Activated CD8-positive, alpha-beta memory T cell treated with anti-CD3 and anti-CD28 coated beads for 4 hours (primary cell): ENCODE measurements around the gene NAV2.

Experiments
- DNase-seq, 2 donors: peaks; one replicate each; pipeline ENCODE4 v3.0.0-alpha.2; 2020; ENCODE audit warnings: low read depth in 2 of 2

NAV2 gene

GRCh38 chr11:19744130-19744529 is 31.5 kb downstream of the NAV2 start:
- no peak for DNase-seq

GRCh38 chr11:19746086-19746485 is 33.4 kb downstream of the NAV2 start:
- no peak for DNase-seq

GRCh38 chr11:19747634-19748033 is 35.0 kb downstream of the NAV2 start:
- no peak for DNase-seq

DNA sequence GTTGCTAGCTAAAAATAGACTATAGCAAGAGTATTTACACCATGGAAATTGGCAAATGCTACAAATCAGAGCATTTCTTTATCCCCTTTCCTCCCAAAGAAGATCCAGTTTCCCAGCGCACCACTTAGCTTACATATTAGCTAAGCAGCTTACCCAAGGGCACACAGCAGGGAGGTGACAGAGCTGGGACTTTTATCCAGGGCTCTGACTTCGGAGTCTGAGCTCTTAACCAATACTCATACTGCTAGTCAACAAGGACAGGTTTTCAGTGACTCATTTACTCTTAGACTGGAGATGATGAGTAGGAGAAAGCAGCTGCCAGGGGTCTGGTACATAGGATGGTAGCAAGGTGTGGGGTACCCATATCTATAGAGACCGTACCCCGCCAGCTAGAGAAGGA is 38.4 kb downstream of the NAV2 start:
- no peak for DNase-seq

DNA sequence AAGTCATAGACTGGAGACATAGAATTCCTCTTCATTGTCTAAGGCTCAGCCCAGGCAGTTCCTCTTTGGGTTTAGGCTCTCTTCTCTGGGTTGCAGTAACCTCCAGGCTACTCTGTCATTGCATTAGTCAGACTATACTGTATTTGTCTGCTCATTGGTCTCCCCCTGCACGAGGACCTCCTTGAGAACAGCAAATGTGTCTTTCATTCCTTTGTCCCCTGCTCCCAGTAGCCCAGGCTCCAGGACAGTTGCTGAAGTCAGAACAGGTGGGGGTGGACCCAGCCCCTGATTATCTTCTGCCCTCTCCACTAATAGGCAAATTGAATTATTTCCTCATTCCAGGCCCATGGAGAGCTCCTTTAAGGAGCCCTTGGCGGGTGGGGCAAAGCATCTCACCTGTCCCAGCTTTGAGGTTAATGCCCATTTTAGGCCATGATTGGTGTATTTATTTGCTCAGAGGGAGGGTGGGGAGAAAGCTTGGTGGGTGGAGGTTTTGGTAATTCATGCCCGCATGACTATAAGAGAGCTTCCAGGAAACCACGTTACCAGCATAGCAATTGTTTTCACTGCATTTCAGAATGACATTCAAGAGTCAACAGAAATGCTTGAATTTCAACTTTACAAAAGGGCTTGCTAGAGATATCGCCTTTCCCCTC is 40.9 kb downstream of the NAV2 start:
- no peak for DNase-seq

GRCh38 chr11:19756675-19757475 is 44.2 kb downstream of the NAV2 start:
- no peak for DNase-seq

DNA sequence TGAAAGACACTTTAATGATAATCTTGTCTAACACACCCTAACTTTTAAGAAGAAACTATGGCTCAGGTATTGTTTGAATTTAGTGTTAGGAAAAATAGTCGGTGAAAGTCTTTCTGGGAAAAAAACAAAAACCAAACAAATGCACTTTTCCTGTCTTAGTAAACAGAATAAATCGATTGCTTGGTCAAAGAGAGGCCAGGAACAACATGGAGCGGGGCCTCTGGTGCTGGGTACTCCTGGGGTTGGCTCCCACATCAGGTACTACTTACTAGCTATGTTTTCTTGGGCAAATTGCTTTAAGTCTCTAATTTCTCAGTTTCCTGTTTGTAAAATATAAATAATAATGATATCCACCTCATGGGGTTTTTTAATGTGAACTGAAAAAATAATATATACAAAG is 46.8 kb downstream of the NAV2 start:
- no peak for DNase-seq

- DNase-seq, result no peak
Measured at GRCh38 chr11:19762266-19762665, 49.6 kb downstream of the NAV2 start.

- DNase-seq, result no peak
Measured at GRCh38 chr11:19763330-19763729, 50.7 kb downstream of the NAV2 start.

DNA sequence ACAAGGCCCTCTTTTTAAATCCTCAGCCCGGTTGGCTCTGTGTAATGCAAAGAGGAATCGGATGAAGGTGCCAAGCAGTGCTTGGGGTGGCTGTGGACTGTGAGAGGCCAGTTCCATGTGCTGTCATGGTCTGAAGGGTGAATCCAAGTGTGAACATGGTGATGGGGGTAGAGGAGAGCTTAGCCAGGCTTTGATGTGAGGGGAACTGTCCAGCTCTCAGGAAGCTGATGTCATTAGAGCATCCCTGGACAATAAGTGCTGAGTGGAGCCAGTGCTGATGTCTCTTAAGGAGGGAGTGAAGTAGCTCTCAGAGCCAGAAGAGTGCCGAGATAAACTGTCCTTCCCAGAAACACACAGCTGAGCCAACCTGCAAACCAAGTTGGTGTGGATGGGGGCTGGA is 53.6 kb downstream of the NAV2 start:
- no peak for DNase-seq

- no peak for DNase-seq
Measured at GRCh38 chr11:19766810-19767209, 54.2 kb downstream of the NAV2 start.

DNA sequence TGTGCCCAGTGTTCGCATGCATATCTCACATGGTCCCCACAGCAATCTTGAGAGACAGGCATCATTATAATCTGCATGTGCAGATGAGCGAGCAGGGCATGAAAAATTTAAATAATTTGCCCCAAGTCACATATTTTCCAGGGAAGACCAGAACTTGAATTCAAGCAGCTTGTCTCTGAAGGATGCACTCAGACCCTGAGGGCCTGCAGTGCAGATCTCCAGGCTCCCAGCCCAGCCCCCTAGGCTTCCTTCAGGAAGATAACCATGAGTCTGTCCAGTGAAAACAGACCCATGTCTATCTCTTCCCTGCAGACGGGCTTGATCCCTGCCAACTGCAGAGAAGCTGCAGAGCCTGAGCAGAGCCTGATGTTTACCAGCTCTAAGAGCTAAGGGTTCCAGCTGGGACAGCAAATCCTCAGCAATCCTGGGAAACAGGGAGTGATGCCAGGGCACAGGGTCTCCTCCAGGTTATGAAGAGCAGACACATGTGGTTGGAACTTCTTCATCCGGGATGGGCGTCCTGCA is 55.1 kb downstream of the NAV2 start:
- DNase-seq, result no peak

DNA sequence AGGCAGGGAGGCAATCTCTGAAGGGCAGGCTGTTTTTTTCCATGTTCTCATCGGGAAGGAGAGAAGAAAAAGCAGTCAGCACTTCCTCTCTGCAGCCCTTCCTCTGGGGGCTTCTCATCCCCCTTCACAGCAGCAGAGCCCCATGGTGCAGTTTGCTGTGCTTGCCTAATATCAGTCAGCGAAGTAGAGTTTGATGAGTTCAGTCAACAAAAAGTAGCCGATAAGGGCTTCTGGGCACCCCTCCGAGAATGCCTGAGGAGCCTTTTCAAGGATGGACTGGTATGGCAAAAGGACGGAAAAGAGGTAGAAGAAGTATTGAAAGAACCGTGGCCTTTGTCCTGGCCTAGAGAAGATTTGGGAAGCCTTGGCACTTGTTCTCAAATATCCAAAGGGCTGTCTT is 55.6 kb downstream of the NAV2 start:
- no peak for DNase-seq

DNA sequence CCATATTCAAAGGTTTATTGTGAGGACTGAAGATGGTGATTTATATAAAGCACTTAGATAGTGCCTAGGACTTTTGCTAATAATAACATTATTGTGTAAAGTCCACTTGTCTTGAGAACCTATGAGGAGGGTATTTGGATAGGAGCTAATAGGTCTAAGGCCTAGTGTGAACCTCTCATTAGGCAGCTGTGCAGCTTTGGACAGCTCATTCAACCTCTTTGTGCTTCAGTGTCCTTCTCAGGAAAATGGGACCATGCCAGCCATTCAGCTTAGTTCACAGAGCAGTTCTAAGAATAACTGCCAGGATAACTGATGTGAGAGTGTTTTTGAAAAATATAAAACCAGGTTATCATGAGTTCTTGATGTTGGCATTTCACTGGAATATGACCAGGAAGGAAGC is 56.2 kb downstream of the NAV2 start:
- no peak for DNase-seq

- no peak for DNase-seq
Measured at GRCh38 chr11:19769820-19770219, 57.2 kb downstream of the NAV2 start.

- DNase-seq, result no peak
Measured at GRCh38 chr11:19770277-19770676, 57.6 kb downstream of the NAV2 start.

DNA sequence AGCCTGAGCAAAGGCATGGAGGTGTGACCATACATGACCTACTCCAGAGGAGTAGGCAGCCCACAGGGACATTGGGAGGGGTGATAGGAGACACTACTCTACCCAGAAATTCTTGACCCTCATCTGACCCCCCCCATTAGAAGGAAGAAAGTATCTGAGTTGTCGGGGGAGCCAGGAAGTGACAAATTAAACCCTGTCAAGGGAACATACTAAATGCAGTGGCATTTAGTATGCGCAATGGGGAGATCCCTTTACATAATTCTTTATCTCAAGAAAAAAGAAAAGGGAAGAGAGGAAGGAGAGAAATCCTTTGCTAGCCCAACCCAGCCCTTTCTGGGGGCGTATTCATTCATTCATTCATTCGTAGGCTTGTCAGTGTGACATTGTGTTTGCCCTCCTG is 58.8 kb downstream of the NAV2 start:
- DNase-seq, result no peak

DNA sequence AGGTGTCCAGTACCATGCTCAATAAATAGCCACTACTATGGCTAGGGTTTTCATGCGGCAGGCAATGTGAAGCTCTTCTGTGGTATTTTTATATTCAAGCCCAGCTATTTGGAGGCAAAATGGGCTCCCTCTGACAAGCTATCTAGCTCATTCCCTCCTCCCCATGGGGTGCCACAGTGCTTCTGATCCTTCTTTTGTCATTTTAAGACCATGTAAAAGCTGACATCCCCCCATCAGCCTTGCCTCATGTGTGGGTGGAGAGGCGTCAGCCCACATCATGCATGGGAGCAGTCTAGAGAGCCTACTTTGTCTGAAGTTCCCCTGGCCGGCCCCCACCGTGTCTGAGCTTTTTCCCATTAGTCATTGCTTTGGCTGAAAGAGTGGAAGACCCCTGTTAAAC is 59.8 kb downstream of the NAV2 start:
- no peak for DNase-seq

- DNase-seq, result no peak
Measured at GRCh38 chr11:19774329-19774728, 61.7 kb downstream of the NAV2 start.

GRCh38 chr11:19774817-19775580 is 62.4 kb downstream of the NAV2 start:
- no peak for DNase-seq

DNA sequence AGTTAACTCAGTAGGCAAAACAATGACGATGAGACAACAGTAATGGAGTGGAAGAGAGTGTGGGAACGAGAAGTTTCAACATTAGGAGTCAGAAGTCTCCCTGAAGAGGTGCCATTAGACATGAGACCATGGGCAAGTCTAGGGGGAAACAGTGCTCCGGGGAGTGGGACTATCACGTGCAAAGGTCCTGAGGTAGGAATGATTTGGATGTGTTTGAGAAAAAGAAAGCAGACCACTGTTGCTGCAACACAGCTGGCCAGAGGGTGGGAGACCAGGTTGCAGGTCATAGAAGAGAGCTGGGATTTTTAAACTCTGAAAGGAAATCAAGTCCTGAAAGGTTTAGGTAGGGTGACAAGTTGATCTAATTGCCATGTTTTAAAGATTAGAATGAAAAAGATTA is 63.0 kb downstream of the NAV2 start:
- DNase-seq, result no peak

DNA sequence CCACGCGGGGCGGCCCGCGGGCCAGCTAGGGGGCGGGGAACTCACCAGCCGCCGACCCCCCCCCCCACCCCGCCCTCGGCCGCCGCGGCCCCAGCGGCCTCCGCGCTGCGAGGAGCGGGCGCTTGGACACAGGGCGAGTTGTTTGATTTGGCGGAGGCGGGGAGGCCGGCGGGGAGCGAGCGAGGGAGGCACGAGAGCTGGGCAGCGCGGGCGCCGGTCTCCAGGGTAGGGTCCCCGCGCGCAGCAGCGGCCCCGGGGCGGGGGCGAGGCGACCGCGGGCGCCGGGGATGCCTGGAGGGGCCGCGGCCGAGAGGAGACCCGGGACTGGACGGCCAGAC is 64.4 kb downstream of the NAV2 start:
- DNase-seq, result no peak
